SK-N-SH (cell line): Measurements from ENCODE around the gene ARHGEF28. TPM values are rescaled to one million over a fixed set of nuclear protein-coding genes. Genes with fewer than 3 reads are reported as not detected.

Experiments used
- CTCF ChIA-PET: fragments of 300-600, 350-600 bp; formaldehyde crosslinking; extraction: SDS; loops from one replicate; lab custom pipeline; 2021; lab: Yijun Ruan, JAX
- POLR2A ChIA-PET: fragments of 350-600 bp; sonication (Branson Sonifier 250); formaldehyde crosslinking; extraction: SDS; loops from one replicate; lab custom pipeline; 2020; ENCODE audit warnings: antibody characterized with exemption, inconsistent platforms; lab: Yijun Ruan, JAX
- DNase-seq: peaks from one replicate; pipeline ENCODE4 v3.0.0; 2012
- H2AFZ ChIP-seq: fragments of 200-600 bp; sonication (generic); 2 replicates; pipeline ENCODE4 v1.8.1; 2016; ENCODE audit warnings: antibody characterized with exemption, mild to moderate bottlenecking, low read depth
- H3F3A ChIP-seq: fragments of 200-600 bp; sonication (generic); replicated peaks from 2 replicates; pipeline ENCODE3; 2016; ENCODE audit warnings: antibody characterized with exemption, mild to moderate bottlenecking; ENCODE audit not compliant: insufficient read depth
- H3K27ac ChIP-seq, 2 experiments: fragments of 200-500 bp in 1 of 2; fragments of 200-600 bp in 1 of 2; sonication (Bioruptor generic) in 1 of 2; sonication (generic), shearing (Covaris generic) in 1 of 2; 2 replicates each; pipeline versions ENCODE4 v1.5.1 to v1.6.1; 2014 to 2016; ENCODE audit warnings: low read depth in 2 of 2, inconsistent platforms in 1 of 2, low read length in 1 of 2, mild to moderate bottlenecking in 1 of 2, mixed read lengths in 1 of 2
- H3K27me3 ChIP-seq: fragments of 200-600 bp; sonication (generic), shearing (Covaris generic); 2 replicates; pipeline ENCODE4 v1.6.1; 2016; ENCODE audit warnings: mixed run types; ENCODE audit not compliant: insufficient read depth
- H3K36me3 ChIP-seq, 2 experiments: fragments of 200-500 bp in 1 of 2; fragments of 200-600 bp in 1 of 2; sonication (Bioruptor generic) in 1 of 2; sonication (generic) in 1 of 2; replicated peaks in 1 of 2; 2 replicates each; pipeline versions ENCODE3 to v1.5.1; 2014 to 2016; ENCODE audit warnings: low read length in 1 of 2, mild to moderate bottlenecking in 1 of 2; ENCODE audit not compliant: insufficient read depth in 2 of 2, control insufficient read depth in 1 of 2
- H3K4me1 ChIP-seq, 2 experiments: fragments of 200-500 bp in 1 of 2; fragments of 200-600 bp in 1 of 2; sonication (Bioruptor generic) in 1 of 2; sonication (generic), shearing (Covaris generic) in 1 of 2; 2 replicates each; pipeline versions ENCODE4 v1.5.1 to v1.6.1; 2014 to 2016; ENCODE audit warnings: low read depth in 1 of 2, low read length in 1 of 2, mixed run types in 1 of 2; ENCODE audit not compliant: insufficient read depth in 2 of 2, control insufficient read depth in 1 of 2
- H3K4me2 ChIP-seq: fragments of 200-600 bp; sonication (generic), shearing (Covaris generic); 2 replicates; pipeline ENCODE4 v1.6.1; 2017; ENCODE audit warnings: mixed run types
- H3K4me3 ChIP-seq, 2 experiments: fragments of 200-500 bp in 1 of 2; fragments of 200-600 bp in 1 of 2; sonication (Bioruptor generic) in 1 of 2; sonication (generic), shearing (Covaris generic) in 1 of 2; 2 replicates each; pipeline versions ENCODE4 v1.5.1 to v1.8.1; 2014 to 2016; ENCODE audit warnings: low read depth in 2 of 2, inconsistent platforms in 1 of 2, low read length in 1 of 2, mild to moderate bottlenecking in 1 of 2, mixed read lengths in 1 of 2, moderate library complexity in 1 of 2
- H3K79me2 ChIP-seq: fragments of 200-600 bp; sonication (generic); 2 replicates; pipeline ENCODE4 v1.8.1; 2017; ENCODE audit warnings: mild to moderate bottlenecking; ENCODE audit not compliant: insufficient read depth
- H3K9ac ChIP-seq: fragments of 200-600 bp; sonication (generic); 2 replicates; pipeline ENCODE4 v1.6.1; 2017; ENCODE audit warnings: mixed run types
- H3K9me2 ChIP-seq: fragments of 200-600 bp; sonication (generic); 2 replicates; pipeline ENCODE4 v1.6.1; 2017; ENCODE audit warnings: mixed run types
- H3K9me3 ChIP-seq: fragments of 200-600 bp; sonication (generic); 2 replicates; pipeline ENCODE4 v1.6.1; 2017; ENCODE audit warnings: mixed run types, mild to moderate bottlenecking, moderate library complexity
- H4K20me1 ChIP-seq: fragments of 200-600 bp; sonication (generic); 2 replicates; pipeline ENCODE4 v1.6.1; 2017; ENCODE audit warnings: mild to moderate bottlenecking, mixed run types; ENCODE audit not compliant: insufficient read depth
- CHD2 ChIP-seq: fragments of 150-350 bp; IDR thresholded peaks from 2 replicates; pipeline ENCODE4 v1.6.1; 2018; ENCODE audit warnings: low read length; ENCODE audit not compliant: partially characterized antibody
- EP300 ChIP-seq, 2 experiments: IDR thresholded peaks; 2 replicates each; pipeline versions ENCODE4 v1.4.0 to v1.6.1; 2012; ENCODE audit warnings: borderline replicate concordance in 1 of 2, low read depth in 1 of 2, low read length in 1 of 2
- FOSL2 ChIP-seq: IDR thresholded peaks from 2 replicates; pipeline ENCODE4 v1.4.0; 2012; ENCODE audit warnings: low read depth, mild to moderate bottlenecking, moderate library complexity, borderline replicate concordance
- GABPA ChIP-seq: IDR thresholded peaks from 2 replicates; pipeline ENCODE4 v1.4.0; 2012; ENCODE audit warnings: low read depth, mild to moderate bottlenecking
- MEF2A ChIP-seq: IDR thresholded peaks from 2 replicates; pipeline ENCODE4 v1.4.0; 2012; ENCODE audit warnings: low read depth, borderline replicate concordance
- NRF1 ChIP-seq: IDR thresholded peaks from 2 replicates; pipeline ENCODE4 v1.6.1; 2012; ENCODE audit warnings: low read depth, mild to moderate bottlenecking, low read length
- RCOR1 ChIP-seq: fragments of 150-350 bp; IDR thresholded peaks from 2 replicates; pipeline ENCODE4 v1.6.1; 2017; ENCODE audit warnings: antibody characterized with exemption, low read length
- RFX5 ChIP-seq: IDR thresholded peaks from 2 replicates; pipeline ENCODE4 v1.6.1; 2012; ENCODE audit warnings: mild to moderate bottlenecking, improper control_type of control experiment, low read length
- TEAD4 ChIP-seq: IDR thresholded peaks from 2 replicates; pipeline ENCODE4 v1.4.0; 2012; ENCODE audit warnings: mild to moderate bottlenecking, borderline replicate concordance; ENCODE audit not compliant: insufficient read depth
- YY1 ChIP-seq: IDR thresholded peaks from 2 replicates; pipeline ENCODE4 v1.4.0; 2012; ENCODE audit warnings: low read depth, mild to moderate bottlenecking
- WGBS: methylation state at CpG from one replicate; pipeline ENCODE4 v1.1.6; 2017; ENCODE audit warnings: low lambda C conversion rate; 5-methylcytosine and 5-hydroxymethylcytosine counted together
- polyA plus RNA-seq, 3 experiments: library from polyadenylated mRNA; depleted of rRNA; stranded (reverse); fragments of >200 nt; gene quantifications; 2 replicates each; pipeline ENCODE4 v1.2.3, GENCODE V29; 2012
- TF ChIP-seq, protein P1 (sequence below): fragments of 150-350 bp; IDR thresholded peaks from 2 replicates; pipeline ENCODE4 v1.6.1; 2016; ENCODE audit warnings: mild to moderate bottlenecking, low read depth, low read length
- TF ChIP-seq, protein P2 (sequence below): IDR thresholded peaks from 2 replicates; pipeline ENCODE4 v1.4.0; 2012; ENCODE audit warnings: low read depth, borderline replicate concordance

ARHGEF28 gene
- polyA plus RNA-seq, 1 of the 3 experiments (the other 2 are of a cell fraction) = 4.2 TPM

DNA sequence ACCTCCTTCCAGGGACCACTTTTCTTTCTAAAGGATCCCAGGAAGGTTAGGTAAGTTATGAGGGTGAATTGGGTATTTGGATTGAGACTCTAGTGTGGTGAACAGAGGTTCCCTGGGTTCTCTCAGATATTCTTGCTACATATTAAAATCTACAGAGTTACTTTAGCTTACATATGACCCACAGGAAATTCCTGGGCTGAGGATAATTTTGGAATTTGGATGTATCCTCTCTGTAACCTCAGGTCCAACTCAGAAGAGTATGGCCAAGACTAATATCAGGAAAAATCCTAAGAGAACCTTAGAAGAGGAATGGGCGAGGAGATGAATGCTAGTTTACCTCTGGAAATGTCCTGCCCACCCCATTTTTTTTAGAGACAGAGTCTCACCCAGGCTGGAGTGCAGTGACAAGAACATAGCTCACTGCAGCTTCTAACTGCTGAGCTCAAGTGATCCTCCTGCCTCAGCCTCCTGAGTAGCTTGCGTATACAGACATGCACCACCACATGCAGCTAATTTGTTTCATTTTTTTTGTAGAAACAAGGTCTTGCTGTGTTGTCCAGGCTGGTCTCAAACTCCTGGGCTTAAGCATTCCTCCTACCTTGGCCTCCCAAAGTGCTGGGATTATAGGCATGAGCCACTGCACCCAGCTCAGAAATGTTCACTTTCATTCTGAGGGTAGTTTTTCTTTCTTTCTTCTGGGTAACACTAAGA lies 196.4 kb downstream of the ARHGEF28 start:
- Histone ChIP-seq H3K27ac (peak overlapping the region in 1 of 2 experiments; percentile 31; a peak in 1 of 4 replicates), H3K27me3 (no peaks in the 10 kb centered on the region), H3K4me3 (no peak overlapping the region), H3K4me2 (peak overlapping the region; percentile 17; the same call in 1 of the 2 replicates), H3K4me1 (peaks cover 0 to 25% of the 10 kb centered on the region in 2 experiments; a peak in 1 of 4 replicates), H3K9me2 (no peaks in the 10 kb centered on the region), H2AFZ (no peak overlapping the region), H3K36me3 (no peaks in the 10 kb centered on the region), H3K9me3 (no peaks in the 10 kb centered on the region), H3K79me2 (no peaks in the 10 kb centered on the region), H4K20me1 (no peaks in the 10 kb centered on the region), H3K9ac (no peak overlapping the region), H3F3A (peaks cover 7% of the 10 kb centered on the region)
- POLR2A ChIA-PET = no interaction called here
- TF ChIP-seq TEAD4 (no peak), MEF2A (no peak), EP300 (IDR thresholded peaks at IDR 0.05; ENCODE audit: borderline replicate concordance in 1 of 2, low read depth in 1 of 2, low read length in 1 of 2) (no peak), NRF1 (no peak), RCOR1 (no peak), CHD2 (no peak), RFX5 (no peak), YY1 (no peak)
- TF ChIP-seq, protein P1, sequence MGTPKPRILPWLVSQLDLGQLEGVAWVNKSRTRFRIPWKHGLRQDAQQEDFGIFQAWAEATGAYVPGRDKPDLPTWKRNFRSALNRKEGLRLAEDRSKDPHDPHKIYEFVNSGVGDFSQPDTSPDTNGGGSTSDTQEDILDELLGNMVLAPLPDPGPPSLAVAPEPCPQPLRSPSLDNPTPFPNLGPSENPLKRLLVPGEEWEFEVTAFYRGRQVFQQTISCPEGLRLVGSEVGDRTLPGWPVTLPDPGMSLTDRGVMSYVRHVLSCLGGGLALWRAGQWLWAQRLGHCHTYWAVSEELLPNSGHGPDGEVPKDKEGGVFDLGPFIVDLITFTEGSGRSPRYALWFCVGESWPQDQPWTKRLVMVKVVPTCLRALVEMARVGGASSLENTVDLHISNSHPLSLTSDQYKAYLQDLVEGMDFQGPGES = no peak
- TF ChIP-seq, protein P2, sequence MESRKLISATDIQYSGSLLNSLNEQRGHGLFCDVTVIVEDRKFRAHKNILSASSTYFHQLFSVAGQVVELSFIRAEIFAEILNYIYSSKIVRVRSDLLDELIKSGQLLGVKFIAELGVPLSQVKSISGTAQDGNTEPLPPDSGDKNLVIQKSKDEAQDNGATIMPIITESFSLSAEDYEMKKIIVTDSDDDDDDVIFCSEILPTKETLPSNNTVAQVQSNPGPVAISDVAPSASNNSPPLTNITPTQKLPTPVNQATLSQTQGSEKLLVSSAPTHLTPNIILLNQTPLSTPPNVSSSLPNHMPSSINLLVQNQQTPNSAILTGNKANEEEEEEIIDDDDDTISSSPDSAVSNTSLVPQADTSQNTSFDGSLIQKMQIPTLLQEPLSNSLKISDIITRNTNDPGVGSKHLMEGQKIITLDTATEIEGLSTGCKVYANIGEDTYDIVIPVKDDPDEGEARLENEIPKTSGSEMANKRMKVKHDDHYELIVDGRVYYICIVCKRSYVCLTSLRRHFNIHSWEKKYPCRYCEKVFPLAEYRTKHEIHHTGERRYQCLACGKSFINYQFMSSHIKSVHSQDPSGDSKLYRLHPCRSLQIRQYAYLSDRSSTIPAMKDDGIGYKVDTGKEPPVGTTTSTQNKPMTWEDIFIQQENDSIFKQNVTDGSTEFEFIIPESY = no peak
- WGBS = 100% methylated on average over 2 of the region's 2 CpGs
- DNase-seq = no peak
- CTCF ChIA-PET = interaction anchor here (1.2 to 1.7 kb wide), 2 partner anchors 21 to 231 kb away, joined by 3 read pairs; no protein-coding TSS in a partner anchor

DNA sequence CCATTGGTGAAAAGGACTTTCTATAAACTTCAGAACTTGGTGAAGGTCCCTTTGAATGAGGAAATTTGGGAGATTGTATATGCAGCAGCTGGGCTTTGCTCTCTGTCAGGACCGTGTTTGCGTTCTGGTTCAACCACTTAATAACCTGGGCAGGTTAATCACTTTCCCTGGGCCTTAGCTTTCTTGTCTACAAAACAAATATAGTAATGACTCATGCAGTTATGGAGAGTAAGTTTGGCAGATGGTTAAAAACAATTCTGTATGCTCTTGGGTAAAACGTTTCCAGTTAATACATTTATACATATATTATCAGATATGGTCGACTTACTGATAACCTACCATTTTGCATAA lies 197.0 kb downstream of the ARHGEF28 start:
- peaks cover 0 to 25% of the 10 kb centered on the region in 2 experiments; a peak in 1 of 4 replicates for H3K4me1 ChIP-seq
- H3K4me3 ChIP-seq = no peak overlapping the region
- TF ChIP-seq MEF2A (no peak), GABPA (no peak), FOSL2 (0 out of 2 replicates have a peak, but pooled peaks have one; percentile 12)
- TF ChIP-seq, protein P2 = no peak
- H3K36me3 ChIP-seq = no peaks in the 10 kb centered on the region
- peaks cover 7% of the 10 kb centered on the region for H3F3A ChIP-seq
- H3K79me2 ChIP-seq = no peaks in the 10 kb centered on the region
- H2AFZ ChIP-seq = no peak overlapping the region
- no peak overlapping the region for H3K9ac ChIP-seq
- DNase-seq = no peak
- no peaks in the 10 kb centered on the region for H3K9me2 ChIP-seq
- H4K20me1 ChIP-seq = no peaks in the 10 kb centered on the region
- H3K27me3 ChIP-seq = no peaks in the 10 kb centered on the region
- H3K9me3 ChIP-seq = no peaks in the 10 kb centered on the region
- 54% methylated on average over 4 of the region's 4 CpGs for WGBS
- ChIA-PET POLR2A (no interaction called here), CTCF (interaction anchor here (1.1 to 1.7 kb wide), 2 partner anchors 21 kb away, joined by 3 read pairs; no protein-coding TSS in a partner anchor)
- peak overlapping the region in 1 of 2 experiments; percentile 31; a peak in 1 of 4 replicates for H3K27ac ChIP-seq
- peak overlapping the region; percentile 17; the same call in 1 of the 2 replicates for H3K4me2 ChIP-seq
